Measurements from ENCODE around the gene KIAA1614.

DNA sequence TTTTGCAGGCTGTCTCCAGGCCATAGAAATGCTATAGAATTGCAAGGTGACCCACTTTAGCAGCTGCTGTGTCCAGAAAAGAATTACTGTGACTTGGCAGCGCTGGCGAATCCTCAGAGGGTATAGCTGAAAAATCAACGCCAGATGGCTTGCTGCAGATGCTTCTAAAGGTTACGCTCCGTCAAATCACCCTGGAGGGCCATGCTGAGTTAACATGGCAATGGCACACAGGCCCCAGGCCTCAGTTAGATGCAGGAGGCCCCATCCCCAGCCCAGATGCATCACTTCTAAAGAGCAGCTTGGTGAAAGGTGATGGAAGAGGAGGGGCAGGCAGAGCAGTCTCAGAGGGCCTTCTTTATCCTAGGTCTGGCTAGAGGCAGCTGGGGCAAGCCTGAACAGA is 18.0 kb downstream of the KIAA1614 start:
- TF ChIP-seq, protein P1, sequence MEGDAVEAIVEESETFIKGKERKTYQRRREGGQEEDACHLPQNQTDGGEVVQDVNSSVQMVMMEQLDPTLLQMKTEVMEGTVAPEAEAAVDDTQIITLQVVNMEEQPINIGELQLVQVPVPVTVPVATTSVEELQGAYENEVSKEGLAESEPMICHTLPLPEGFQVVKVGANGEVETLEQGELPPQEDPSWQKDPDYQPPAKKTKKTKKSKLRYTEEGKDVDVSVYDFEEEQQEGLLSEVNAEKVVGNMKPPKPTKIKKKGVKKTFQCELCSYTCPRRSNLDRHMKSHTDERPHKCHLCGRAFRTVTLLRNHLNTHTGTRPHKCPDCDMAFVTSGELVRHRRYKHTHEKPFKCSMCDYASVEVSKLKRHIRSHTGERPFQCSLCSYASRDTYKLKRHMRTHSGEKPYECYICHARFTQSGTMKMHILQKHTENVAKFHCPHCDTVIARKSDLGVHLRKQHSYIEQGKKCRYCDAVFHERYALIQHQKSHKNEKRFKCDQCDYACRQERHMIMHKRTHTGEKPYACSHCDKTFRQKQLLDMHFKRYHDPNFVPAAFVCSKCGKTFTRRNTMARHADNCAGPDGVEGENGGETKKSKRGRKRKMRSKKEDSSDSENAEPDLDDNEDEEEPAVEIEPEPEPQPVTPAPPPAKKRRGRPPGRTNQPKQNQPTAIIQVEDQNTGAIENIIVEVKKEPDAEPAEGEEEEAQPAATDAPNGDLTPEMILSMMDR (conservative IDR thresholded peaks at IDR 0.05; ENCODE audit: low read length), result no peak
- TF ChIP-seq EZH2phosphoT487 (IDR thresholded peaks at IDR 0.05; ENCODE audit: borderline replicate concordance, low read depth, low read length), result no peak
